GM18511 (cell line): Measurements from ENCODE around the gene TCAP.

Experiments used
- ATAC-seq: cut with Tn5 transposase; IDR thresholded peaks from one replicate; pipeline ENCODE4 v1.9.1; 2021; ENCODE audit warnings: mild to moderate bottlenecking, moderate library complexity; ENCODE audit not compliant: unreplicated experiment

Gene TCAP

DNA sequence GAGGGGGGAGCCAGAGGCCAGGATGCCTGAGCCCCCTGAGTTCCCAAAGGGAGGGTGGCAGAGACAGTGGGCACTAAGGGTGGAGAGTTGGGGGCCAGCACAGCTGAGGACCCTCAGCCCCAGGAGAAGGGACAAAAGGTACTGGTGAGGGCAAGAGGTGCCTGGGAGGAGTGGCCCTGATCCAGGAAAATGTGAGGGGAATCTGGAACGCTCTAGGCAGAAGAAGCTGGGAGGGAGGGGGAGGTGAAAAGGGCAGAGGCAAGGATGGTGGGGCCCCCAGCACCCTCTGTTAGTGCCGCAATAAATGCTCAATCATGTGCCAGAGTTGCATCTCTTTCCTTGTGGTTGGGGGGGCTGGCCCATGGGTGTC, 1.1 kb downstream of the TCAP start:
- ATAC-seq, result no peak

DNA sequence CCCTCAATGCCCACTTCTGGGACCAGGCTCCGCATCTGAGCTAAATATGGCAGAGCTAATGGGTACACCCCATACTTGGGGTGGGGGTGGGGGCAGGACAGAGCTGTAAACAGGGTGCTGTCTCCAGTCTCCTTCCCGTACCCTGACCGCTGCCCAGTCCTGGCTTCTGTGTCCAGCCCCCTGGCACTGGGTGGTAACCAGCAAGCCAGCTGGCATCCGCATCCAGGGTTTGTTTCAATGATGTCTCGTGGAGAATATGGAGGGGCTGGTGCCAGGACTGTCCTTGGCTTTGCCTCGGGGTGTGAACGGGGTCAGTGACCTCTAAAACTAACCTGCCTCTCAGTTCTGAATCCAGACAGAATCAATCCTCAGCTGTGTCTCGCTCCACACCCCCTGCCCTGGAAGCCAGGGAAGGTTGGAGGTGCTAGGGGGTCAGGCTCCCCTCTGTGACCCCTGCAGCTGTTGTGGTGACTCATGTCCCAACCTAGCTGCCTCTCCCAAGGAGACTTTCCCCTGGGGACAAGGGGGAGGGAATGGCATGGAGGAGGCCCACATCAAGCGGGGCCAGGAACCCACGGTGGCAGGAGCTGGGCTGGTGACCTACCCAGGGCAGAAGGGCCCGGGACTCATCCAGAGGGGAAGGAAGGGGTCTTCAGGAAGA, 1.6 kb downstream of the TCAP start:
- no peak for ATAC-seq

DNA sequence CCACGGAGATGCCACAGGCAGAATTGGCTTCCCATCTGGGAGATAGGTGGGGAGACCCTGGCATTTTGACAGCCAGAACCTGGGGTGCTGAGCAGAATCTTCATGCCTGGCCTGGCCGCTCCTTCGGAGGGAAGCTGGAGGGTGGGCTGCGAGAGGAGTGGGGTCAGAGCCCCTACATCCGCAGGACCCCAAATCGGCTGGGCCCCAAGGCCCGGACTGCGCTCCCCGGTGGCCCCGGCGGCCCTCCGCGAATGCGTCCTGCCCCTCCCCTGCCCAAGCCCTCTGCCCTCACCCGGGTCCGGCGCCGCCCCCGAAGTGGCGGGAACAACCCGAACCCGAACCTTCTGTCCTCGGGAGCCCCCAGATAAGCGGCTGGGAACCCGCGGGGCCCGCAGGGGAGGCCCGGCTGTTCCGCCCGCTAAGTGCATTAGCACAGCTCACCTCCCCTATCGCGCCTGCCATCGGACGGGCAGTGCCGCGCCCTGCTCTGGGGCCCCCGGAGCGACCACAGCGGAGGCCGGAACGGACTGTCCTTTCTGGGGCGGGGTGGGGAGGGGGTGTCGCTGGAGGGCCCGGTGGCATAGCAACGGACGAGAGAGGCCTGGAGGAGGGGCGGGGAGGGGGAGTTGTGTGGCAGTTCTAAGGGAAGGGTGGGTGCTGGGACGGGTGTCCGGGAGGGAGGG, 2.3 kb downstream of the TCAP start:
- no peak for ATAC-seq

DNA sequence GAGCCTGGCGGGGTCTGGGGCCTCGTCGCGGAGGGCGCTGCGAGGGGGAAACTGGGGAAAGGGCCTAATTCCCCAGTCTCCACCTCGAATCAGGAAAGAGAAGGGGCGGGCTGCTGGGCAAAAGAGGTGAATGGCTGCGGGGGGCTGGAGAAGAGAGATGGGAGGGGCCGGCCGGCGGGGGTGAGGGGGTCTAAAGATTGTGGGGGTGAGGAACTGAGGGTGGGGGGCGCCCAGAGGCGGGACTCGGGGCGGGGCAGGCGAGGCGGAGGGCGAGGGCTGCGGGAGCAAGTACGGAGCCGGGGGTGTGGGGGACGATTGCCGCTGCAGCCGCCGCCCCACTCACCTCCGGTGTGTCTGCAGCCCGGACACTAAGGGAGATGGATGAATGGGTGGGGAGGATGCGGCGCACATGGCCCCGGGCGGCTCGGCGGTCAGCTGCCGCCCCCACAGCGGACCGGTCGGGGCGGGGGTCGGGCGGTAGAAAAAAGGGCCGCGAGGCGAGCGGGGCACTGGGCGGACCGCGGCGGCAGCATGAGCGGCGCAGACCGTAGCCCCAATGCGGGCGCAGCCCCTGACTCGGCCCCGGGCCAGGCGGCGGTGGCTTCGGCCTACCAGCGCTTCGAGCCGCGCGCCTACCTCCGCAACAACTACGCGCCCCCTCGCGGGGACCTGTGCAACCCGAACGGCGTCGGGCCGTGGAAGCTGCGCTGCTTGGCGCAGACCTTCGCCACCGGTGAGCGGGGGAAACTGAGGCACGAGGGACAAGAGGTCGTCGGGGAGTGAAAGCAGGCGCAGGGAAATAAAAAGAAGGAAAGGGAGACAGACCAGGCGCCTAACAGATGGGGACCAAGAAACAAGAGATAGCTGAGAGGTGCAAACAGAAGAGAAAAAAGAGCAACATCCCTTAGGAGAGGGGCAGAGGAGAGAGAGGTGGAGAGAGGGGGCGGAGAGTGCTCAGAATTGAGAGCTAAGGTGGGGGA, 3.1 kb downstream of the TCAP start, which contains the start of gene PNMT:
Gene PNMT, plus strand, starts transcription at position 509 of the 980 bp plus-strand sequence. Its CDS starts 23 bp downstream, at position 532.
- ATAC-seq, result no peak

DNA sequence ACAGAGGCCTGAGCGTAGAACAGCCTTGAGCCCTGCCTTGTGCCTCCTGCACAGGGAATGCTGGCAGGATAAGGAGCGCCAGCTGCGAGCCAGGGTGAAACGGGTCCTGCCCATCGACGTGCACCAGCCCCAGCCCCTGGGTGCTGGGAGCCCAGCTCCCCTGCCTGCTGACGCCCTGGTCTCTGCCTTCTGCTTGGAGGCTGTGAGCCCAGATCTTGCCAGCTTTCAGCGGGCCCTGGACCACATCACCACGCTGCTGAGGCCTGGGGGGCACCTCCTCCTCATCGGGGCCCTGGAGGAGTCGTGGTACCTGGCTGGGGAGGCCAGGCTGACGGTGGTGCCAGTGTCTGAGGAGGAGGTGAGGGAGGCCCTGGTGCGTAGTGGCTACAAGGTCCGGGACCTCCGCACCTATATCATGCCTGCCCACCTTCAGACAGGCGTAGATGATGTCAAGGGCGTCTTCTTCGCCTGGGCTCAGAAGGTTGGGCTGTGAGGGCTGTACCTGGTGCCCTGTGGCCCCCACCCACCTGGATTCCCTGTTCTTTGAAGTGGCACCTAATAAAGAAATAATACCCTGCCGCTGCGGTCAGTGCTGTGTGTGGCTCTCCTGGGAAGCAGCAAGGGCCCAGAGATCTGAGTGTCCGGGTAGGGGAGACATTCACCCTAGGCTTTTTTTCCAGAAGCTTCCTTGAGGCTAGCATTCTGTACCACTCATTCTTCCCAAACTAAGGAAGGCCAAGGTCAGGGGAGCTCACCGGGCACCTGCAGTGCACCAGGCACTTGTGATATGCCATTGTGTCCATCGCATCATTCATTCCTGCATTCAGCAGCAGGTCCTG, 5.0 kb downstream of the TCAP start:
- no peak for ATAC-seq

DNA sequence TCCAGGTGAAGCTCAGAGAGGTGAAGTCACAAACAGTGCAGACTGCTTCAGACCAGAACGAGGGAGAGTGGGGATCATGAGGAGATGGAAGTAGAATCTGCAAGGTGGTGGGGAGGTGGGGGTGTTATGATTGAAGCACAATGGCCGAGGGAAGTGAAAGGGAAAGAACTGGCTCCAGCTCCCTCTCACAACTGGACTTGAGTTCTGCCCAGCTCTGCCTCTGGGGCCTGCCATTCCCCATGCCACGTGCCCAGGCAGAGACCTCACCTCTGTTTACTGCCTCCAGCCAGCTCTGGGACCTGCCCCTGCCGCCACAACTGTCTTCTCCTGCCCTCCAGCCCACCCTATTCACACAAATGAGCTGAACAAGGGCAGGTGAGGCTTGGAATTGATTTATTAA, 5.6 kb downstream of the TCAP start:
- ATAC-seq, result no peak

DNA sequence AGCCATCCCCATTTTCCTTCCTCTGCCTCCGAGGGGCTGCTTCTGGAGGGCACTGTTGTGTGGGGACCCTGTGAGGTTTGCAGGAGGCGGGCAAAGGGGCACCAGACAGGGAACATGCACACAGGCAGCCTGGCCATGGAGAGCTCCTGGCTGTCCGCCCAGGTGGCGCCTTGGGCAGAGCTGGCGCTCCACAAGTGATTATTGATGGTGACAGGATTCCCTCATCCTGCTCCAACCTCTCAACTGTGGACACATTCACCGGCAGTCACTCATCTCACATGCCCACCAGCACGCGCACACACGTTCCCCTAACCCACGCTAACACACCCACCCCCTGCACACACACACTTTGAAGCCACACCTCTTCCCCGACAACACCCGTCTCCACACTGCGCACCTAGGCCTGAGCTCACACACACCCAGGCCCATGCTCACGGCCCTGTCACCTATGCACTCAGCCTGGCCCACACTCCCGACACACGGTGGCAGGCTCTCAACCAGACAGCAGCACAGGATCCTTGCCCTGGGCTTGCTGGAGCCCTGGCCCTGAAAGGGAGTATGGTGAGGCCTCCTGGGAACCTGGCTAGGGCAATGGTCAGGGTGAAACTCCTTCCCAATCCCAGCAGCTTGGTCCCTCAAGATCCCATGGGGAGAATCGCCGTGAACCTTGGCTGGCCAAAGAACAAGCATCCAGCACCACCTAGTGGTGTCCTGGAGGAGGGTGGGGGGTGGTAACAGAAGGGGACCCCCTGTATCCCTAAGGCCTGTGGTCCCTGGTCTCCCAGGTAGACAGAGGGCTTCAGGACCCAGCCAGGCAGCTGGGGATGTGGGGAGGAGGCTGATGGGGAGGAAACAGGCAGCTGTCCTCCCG, 6.7 kb downstream of the TCAP start:
- no peak for ATAC-seq

DNA sequence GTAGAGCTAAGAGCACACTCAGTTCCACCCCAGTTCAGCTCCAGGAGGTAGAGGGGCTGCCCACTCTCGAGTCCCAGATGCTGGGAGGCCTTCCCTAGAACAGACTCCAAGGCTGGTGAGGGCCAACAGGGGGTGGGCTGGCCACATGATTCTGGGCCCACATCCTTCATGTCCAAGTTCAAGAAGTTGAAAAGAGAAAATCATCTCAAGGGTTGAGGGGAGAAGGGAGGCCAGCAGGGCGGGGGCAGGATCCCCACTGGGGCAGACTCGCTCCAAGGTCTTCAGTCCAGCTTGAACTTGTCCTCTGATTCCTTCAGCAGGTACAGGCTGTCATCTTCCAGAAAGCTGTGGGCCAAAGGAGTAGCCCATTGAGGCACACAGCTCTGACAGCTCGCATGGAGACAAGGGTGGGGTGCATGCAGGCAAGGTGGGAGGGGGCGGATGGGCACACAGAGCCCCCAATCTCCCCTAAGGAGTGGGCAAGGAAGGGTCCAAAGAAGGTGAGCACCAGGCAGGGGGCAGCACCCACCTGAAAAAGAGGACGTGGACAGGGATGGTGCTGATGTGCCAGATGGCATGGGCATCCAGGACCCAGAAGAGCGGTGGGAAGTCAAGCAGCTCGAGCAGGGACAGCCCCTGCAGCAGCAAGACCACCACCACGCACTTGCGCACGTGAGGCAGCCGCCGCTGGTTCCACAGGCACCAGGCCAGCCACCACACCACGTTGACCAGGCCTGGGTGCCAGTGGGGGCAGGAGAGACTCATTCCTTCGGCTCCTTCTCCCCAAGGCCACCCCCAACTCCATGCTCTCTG, 7.6 kb downstream of the TCAP start:
- no peak for ATAC-seq

DNA sequence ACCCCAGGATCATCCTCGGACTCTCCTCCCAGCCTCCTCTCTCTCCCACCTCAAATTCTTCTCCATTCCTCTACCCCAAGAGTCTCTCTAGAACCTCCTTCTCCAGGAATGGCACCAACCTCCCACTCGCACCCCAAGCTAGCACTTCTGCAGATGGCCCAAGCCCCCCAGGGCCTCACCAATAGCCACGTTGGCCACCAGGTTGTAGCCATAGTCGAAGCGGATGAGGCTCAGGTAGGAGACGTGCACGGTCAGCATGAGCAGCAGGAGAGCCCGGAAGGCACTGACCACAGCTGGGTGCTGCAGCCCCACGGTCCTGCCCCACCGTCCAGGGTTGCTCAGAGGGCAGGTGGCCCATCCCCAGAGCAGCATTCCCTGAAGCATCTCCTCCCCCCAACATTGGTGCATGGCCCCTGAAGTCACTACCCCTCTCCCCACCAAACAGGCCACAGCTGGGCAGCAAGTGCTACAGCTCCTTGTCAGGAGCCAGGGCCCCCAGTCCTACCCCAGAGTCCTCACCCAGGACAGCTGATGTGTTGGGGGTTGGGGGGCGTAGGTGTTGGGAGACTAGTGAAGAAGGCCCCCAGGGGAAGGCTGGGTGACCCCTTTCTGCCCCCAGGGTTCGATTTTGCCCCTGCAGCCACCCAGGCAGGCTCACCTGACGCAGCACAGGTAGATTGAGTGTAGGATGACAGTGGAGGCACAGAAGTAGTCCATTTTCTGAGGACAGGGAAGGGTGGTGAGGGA, 8.4 kb downstream of the TCAP start:
- ATAC-seq, result no peak

DNA sequence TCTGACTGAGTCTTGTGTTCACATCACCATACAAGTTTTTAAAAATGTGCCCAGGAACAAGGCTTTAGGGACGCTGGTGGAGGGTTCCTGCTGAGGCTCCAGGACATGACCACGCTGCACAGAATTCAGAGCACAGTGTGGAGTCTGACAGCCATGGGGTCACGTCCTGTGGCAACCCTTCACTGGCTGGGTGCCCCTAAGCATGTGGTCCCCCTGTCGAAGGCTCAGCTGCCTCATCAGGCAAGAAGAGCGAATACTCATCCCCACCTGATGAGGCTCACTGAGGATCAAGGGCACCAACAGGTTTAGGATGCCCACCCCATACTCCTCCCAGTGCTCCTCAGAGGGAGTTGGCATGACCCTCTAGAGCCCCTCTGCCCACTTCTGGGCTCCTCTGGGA, 9.0 kb downstream of the TCAP start:
- ATAC-seq, result no peak

DNA sequence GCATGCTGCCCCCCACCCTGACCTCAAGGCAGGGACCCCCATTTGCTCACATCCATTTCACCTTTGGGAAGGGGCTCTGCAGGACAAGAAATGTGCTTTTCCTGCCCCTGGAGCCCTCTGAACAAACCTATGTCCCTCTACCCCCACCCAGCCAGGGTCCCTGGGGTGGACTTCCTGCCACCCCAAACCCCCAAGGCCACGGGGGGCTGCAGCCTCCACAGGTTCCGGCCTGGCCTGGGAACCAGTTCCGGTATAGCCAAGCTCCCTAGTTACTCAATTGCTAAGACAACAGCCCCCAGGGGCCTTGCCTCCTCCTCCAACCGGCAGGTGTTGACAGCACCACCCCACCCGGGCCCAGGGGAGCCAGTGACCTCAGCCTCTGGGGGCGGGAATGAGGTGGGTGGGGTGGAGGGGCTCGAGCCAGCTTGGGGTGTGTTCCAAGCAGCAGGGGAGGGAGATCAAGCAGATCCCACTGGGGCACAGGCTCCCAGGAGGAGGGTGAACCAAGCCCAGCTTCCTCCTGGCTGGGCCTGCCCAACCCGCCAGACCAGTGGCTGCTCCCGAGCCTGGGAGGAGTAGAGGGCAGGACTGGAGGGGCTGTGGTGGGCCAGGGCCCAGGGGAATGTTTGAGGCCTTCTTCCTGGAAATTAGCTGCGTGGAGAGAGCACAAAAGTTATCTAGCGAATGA, 9.7 kb downstream of the TCAP start:
- no peak for ATAC-seq

DNA sequence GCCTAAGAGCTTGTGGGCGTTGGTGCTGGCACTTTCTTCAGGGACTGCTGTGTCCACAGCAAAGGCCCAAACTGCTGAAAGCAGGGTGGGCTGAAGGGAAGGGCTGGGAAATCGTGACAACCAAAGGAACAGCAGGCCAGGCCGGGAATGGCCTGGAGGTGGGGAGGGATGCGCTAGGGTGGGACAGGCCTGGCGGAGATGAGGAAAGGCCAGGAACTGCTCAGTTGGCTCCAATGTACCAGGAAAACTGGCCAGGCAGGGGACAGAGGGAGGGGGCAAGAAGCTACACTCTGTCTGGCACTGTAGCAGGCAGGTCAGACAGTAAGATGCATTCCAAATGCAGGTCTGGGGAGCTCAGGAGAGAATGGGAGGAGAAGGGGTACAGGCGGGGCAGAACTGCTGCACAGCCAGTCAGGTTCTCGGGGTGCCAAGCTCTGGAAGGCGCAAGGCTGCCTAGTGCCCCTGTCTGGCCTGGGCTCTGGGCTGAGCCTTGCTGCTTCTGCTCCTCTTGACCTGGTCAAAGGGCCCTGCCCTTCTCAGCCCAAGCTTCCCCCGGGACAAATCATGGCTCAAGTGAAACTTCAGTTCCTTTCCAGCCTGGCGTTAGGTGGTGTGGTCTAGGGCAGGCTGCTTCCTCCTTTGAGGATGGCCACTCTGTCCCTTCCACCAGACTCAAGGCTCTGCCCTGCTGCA, 10.4 kb downstream of the TCAP start:
- ATAC-seq, result no peak

DNA sequence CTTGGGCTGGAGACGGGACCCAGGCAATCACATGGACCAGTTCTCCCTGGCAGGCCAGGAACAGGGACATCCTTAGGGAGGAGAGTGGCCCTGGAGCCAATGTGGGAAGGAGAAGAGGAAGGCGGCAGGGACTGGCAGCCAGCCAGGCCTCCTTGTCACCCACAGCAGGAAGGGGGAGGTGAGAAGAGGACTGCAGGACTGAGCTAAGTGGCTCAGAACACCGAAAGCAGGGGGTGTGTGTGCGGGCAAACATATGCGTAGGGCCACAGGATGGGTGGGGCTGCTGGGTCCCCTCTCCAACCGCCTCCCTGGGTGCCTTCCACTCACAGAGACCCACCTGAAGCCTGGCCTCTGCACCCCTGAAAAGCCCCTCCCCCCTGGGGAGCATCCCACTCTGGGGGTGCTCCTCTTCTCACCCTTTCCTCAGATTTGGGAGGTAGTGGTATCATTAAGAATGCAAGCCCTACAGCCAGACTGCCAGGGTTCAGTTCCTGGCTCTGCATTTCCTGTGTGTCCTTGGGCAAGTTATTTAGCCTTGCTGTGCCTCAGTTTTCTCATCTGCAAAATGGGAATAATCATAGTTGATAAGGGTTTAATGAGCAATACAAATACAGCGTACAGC, 11.2 kb downstream of the TCAP start:
- ATAC-seq, result peak; percentile 60

DNA sequence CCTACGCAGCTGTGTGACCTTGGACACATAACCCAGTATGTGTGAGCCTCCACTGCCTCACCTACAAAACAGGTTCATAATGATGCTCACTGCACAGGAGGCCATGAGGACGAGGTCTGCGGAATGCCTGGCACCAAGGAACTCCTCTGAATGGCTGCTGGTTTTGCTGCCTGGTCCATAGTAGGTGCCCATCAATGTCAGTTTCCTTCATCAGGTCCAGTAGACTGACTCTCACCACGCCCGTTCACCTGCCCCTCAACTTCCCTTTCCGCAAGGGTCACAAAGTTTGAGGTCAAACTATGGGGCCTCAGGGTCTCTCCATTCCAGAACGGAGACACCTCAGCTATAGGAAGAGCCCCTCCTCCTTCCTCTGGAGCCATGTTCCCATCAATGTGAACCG, 11.9 kb downstream of the TCAP start:
- ATAC-seq, result no peak

DNA sequence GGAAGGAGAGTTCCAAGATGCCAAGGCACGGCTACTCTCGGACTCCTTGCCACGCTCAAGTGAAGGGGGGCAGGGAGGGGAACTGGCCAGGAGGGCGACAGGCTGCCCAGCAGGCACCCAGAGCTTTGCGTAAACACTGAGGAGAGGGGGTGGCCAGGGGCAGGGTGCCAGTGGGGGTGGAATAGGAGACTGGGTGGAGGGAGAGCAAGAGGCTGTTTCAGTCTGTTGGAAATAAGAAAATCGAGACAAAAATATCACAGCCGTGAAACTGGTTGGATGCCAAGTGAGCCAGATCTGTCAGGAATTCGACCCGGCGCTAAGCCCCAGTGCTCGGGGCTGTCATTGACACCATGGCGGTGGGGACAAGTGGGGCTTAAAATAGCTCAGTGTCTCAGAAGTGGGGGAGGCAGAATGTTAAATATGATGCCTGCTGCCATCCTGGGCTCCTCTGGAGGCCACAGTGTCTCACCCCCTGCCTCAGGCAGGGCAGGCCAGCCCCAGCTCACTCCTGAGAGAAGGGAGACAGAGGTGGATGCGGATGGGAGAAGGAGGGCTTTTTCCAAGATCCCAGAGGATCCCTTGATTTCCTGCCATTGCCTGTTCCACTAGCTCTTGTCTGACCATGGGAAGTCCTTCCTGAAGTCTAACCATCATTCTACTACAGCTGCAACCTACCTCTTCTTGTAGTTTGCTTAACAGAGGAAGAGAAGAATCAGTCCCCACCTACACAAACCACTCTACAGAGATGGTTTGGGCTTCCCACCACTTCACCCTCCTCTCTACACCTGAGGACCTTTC, 12.6 kb downstream of the TCAP start:
- ATAC-seq, result no peak
